ENCODE results near the gene ADAMTSL4.
"Not testable (repeated sequence)": the region's sequence is repeated elsewhere in the genome, so short reads cannot be mapped to it uniquely, and the experiment has no call there.

Gene ADAMTSL4

DNA sequence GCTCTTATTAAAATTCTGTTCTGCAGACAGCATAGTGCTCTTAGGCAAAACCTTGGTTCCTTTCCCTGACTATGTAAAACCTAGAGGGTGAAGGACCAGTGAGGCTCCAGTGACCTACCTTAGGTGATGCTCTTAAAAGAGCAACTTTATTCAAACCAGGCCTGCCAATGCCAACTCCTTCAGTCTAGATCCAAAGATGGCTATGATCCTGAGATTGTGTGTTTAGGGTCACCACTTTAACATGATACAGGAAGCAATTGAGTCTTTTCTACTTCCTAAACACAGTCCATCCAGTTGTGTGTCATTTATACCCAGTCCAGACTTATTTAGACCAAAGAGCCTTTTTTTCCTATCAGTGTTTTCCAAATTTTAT is 19.4 kb downstream of the ADAMTSL4 start:
- TF ChIP-seq, protein P1, sequence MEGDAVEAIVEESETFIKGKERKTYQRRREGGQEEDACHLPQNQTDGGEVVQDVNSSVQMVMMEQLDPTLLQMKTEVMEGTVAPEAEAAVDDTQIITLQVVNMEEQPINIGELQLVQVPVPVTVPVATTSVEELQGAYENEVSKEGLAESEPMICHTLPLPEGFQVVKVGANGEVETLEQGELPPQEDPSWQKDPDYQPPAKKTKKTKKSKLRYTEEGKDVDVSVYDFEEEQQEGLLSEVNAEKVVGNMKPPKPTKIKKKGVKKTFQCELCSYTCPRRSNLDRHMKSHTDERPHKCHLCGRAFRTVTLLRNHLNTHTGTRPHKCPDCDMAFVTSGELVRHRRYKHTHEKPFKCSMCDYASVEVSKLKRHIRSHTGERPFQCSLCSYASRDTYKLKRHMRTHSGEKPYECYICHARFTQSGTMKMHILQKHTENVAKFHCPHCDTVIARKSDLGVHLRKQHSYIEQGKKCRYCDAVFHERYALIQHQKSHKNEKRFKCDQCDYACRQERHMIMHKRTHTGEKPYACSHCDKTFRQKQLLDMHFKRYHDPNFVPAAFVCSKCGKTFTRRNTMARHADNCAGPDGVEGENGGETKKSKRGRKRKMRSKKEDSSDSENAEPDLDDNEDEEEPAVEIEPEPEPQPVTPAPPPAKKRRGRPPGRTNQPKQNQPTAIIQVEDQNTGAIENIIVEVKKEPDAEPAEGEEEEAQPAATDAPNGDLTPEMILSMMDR (IDR thresholded peaks at IDR 0.05; ENCODE audit: control insufficient read depth, extremely low read depth, insufficient read depth), result no peak
- no peak for DNase-seq (ENCODE audit: low read depth)
- H3K4me3 ChIP-seq (ENCODE audit: low read depth, low read length), result no peak overlapping the region

DNA sequence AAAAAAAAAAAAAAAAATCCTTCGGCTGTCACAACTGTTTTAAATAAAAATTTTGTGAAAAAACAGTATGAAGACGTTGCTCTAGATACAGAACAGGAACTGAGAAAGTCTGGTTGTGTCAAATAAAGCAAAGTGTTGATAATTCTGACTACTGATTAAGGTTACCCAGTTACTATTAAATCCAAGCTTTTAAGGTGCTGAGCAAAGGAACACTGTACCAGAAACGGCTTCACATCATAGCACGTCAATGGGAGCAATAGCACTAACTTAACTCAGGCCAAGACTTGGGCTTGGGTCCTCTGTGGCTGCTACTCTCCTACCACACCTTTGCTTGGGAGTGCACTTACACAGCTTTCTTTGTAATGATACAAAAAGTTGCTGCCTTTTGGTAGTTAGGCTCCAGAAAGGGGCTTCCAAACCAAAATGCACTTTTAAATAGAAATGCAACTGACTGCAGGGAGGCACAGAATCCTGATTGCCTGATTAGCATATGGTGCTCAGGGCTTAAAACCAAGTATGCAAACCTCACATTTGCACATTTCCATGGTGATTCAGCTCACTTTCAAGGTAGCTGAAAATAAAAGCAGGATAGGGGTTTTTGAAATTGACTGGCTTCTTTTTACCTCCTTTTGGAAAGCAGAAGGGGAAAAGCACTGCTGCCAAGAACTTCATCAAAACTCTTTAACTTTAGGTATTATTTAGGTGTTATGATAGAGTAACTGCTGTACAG is 23.9 kb downstream of the ADAMTSL4 start:
- DNase-seq (ENCODE audit: low read depth), result no peak

DNA sequence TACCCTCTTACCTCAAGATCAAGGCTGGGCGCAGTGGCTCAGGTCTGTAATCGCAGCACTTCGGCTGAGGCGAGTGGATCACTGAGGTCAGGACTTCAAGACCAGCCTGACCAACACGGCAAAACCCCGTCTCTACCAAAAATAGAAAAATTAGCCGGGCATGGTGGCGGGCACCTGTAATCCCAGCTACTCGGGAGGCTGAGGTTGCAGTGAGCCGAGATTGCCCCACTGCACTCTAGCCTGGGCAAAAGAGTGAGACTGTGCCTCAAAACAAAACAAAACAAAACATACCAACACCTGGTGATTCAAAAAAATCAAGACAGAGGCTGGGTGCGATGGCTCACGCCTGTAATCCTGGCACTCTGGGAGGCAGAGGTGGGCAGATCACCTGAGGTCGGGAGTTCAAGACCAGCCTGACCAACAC is 24.5 kb downstream of the ADAMTSL4 start:
- H3K4me3 ChIP-seq (ENCODE audit: low read depth, low read length); DNase-seq (ENCODE audit: low read depth): not testable (repeated sequence)

More for the DNA sequence above, 23.9 kb downstream of the ADAMTSL4 start:
- H3K4me3 ChIP-seq (ENCODE audit: low read depth, low read length), result no peak overlapping the region
- TF ChIP-seq, protein P1 (IDR thresholded peaks at IDR 0.05; ENCODE audit: control insufficient read depth, extremely low read depth, insufficient read depth), result no peak

DNA sequence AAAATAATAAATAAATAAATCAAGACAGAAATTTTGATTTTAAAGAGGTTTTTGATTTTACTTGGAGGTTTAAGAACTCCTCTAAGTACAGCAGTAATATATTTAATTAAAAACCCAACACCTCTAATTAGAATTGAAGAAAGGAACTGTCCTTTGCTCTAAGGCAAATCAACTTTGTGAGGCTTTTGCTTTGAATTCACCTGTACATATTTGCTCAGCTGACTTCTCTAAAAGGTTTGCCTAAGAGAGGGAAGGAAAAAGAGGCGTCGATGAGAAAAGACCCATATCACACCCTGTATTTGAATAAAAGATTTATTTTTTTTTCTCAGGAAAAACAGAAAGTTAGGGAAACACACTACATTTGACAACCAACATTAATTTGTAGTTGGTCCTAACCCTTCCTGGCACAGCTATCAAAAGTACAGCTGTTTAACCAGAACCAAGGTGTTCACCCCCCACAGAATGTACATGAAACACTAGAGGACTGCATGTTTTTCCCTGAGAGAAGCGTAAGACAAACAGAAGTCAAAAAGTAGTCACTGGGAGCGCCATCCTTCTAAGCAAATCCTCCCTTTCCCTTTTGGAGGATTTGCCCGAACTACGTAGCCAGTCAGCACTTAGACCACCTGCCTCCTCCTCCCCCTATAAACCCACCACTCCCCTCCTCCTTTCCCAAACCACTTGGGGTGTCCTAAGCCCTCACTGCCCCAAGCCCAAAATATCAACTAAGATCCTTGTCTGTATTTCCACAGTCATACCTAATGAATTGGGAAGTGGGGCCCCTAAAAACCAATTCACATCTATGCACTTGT is 25.3 kb downstream of the ADAMTSL4 start:
- no peak for DNase-seq (ENCODE audit: low read depth)
- H3K4me3 ChIP-seq (ENCODE audit: low read depth, low read length), result peak overlapping the region; percentile 98
- TF ChIP-seq, protein P1 (IDR thresholded peaks at IDR 0.05; ENCODE audit: control insufficient read depth, extremely low read depth, insufficient read depth), result no peak

DNA sequence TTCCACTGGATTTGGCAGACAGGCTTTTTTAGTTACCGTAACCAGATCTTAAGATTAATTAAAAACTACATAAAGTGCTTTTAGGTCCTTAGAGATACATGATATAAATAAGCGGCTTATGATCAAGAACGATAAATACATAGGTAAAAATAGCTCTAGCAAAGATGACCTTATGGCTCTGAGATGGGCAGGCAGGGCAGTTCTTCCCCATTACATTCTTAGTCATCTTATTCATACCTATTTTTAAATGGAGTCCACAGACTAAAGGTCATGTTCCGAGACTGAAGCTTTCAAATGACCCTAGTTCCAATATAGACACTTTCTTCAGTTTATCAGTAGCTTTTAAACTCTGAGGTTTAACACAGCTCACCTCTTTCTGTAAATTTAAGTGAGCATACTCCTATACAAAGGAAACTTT is 25.9 kb downstream of the ADAMTSL4 start:
- no peak for DNase-seq (ENCODE audit: low read depth)
- peak overlapping the region; percentile 98 for H3K4me3 ChIP-seq (ENCODE audit: low read depth, low read length)
- TF ChIP-seq, protein P1 (IDR thresholded peaks at IDR 0.05; ENCODE audit: control insufficient read depth, extremely low read depth, insufficient read depth), result no peak

DNA sequence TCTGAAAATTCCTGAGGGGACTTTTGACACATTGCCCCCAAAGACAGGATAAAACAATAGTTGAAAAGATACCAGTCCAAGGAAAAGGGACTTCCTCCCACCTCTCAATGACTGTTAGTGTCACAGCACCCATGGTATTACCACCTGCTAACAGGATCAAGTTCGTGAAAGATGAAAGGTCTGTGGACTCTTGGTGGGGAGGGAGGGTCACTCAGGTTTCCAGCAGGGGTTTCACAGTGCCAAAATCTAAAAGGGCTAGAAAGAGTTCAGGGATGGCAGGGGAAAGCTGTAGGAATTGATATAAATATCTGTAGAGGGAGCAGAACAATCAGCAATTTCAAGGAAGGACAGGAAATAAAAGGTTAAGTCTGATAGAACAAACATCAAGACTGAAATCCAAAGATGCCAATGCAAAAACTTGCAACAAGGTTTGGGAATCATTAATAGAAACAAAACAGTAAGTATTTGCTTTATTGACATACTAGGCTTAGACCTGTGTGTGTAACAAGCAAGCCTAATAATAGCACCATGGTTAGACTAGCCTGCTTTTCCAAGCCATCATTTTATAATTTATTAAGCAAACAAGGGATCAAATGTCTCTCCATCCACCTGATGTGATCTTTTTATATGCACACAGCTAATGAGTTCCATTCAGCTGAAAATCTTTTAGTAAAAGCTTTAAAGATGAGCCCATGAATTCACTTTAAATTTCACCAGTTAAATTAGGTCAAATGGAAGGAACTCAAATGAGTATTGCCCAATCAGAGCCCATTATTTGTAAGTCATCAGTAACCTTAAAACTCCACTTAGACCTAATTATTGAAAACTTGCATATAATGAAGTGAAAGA is 26.5 kb downstream of the ADAMTSL4 start:
- DNase-seq (ENCODE audit: low read depth), result peak; percentile 84
- peak overlapping the region; percentile 98 for H3K4me3 ChIP-seq (ENCODE audit: low read depth, low read length)
- TF ChIP-seq, protein P1 (IDR thresholded peaks at IDR 0.05; ENCODE audit: control insufficient read depth, extremely low read depth, insufficient read depth), result no peak

DNA sequence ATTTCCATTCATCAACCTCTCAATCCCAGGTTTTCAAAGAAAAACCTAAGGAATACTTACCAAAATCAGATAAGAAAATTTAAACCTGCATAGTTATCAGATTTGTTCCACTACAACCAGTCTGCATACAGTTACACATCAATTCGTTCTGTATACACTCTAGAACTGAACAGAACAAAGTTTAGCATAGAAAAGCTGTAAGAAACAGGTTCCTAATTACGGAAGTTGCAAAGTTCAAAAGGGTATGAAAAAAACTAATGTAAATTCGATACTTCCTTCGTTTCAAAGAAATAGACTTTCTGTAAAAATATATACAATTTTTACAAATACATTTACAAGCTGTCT is 27.1 kb downstream of the ADAMTSL4 start:
- TF ChIP-seq, protein P1 (IDR thresholded peaks at IDR 0.05; ENCODE audit: control insufficient read depth, extremely low read depth, insufficient read depth), result no peak
- H3K4me3 ChIP-seq (ENCODE audit: low read depth, low read length), result peak overlapping the region; percentile 98
- DNase-seq (ENCODE audit: low read depth), result no peak
